ENCODE measurements around the gene TIAM2.

TIAM2 gene

DNA sequence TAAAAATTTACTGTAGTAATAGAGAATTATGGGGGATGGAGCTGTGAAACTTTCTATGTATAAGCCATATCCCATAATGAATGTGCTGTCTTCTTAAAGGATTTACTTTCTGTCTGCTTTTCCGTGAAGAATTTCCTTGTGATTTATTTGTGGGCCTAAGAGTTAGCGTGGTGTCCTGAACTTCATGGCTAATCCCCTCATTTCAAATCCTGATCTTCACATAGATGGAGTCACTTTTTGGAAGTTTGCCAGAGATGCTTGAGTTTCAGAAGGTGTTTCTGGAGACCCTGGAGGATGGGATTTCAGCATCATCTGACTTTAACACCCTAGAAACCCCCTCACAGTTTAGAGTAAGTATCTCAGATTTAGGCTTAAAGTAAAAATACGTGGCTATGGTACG, 249.3 kb downstream of the TIAM2 start:
- DNase-seq: no peak

DNA sequence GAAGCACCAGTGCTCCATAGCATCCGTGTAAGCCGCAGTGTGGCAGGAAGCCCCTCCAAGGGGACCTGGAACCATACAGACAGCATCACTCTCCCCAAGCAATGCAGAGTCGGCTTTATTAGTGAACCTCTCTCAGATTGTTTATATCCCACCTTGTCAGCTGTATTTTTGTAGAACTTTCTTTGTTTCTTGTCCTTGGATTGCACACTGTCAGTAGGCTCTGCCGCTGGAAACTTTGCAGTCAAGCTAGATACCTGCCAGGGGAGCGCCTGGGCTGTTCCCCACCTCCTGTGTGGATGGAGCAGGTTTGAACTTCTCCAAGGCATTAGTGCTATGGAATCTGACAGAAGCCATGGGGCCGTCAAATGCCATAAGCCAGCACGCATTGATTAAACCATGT, 250.1 kb downstream of the TIAM2 start:
- DNase-seq: peak; percentile 18

DNA sequence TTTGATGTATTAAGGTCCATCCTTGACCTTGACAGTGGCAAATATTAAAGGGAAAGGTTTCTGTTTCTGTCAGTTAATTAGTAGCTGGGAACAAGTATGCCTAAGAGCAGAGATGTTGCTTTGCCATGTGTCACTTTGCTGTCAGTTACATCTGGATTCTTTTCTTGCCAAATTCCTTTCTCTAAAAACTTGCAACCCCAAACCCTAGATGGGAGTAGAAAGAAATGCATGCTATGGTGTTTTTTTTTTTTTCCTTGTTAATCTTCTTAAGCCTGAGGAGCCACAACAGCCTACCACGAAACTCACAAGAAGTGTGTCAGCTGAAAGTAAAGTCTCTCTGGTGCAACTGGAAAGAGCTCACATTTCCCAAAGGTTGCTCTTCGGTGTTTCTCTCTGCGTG, 250.7 kb downstream of the TIAM2 start:
- no peak for DNase-seq

DNA sequence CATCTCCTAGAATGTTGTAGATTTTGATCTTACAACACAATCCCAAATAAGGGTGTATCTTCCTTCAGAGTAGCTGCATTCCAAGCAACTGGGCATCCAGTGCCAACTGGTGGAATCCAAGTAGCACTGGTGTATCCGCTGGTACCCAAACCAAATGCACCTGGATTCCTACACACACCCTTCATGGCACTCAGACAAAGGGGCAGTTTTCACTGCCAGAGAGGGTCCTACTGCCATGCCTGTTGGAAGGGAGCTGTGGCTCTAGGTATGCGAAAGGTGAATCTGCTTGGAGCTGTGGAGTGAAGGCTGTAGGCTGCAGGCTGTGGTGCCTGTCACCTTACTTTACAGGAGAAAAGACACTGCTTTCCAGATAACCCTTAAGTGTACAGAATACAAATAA, 251.7 kb downstream of the TIAM2 start:
- DNase-seq: no peak

DNA sequence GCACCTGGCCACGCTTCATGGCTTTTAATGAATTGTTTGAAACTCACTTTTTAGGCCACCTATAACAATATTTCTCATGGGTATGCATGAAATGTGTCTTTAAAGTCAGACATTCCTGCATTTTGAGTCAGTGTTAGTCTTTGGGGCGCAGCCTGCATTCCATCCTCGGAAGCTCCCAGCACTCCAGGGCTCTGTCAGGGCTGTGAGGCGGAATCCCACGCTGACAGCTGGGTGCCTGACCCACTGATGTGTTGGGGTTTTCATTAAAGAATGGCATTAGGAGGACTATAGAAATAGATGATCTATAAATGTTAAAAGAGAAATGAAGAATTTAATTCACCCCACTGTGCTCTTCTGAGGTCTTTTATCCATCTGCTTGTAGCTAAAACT, 252.5 kb downstream of the TIAM2 start:
- no peak for DNase-seq

GRCh38 chr6:155248008-155249001, 253.2 kb downstream of the TIAM2 start:
- peak; percentile 48 for DNase-seq

GRCh38 chr6:155250701-155251381, 255.7 kb downstream of the TIAM2 start:
- DNase-seq: no peak

GRCh38 chr6:155252581-155252980, 257.5 kb downstream of the TIAM2 start:
- no peak for DNase-seq

GRCh38 chr6:155253337-155253736, 258.2 kb downstream of the TIAM2 start:
- DNase-seq: no peak

- DNase-seq: no peak
These were observed 259.0 kb downstream of the TIAM2 start for GRCh38 chr6:155254139-155254538.

GRCh38 chr6:155256122-155256795, 261.1 kb downstream of the TIAM2 start:
- no peak for DNase-seq

- no peak for DNase-seq
These were observed 262.7 kb downstream of the TIAM2 start for GRCh38 chr6:155257796-155258195.

- no peak for DNase-seq
These were observed 264.1 kb downstream of the TIAM2 start for GRCh38 chr6:155259204-155259603.

GRCh38 chr6:155259897-155260296, 264.8 kb downstream of the TIAM2 start:
- DNase-seq: no peak

- no peak for DNase-seq
These were observed 265.6 kb downstream of the TIAM2 start for GRCh38 chr6:155260686-155261085.

DNA sequence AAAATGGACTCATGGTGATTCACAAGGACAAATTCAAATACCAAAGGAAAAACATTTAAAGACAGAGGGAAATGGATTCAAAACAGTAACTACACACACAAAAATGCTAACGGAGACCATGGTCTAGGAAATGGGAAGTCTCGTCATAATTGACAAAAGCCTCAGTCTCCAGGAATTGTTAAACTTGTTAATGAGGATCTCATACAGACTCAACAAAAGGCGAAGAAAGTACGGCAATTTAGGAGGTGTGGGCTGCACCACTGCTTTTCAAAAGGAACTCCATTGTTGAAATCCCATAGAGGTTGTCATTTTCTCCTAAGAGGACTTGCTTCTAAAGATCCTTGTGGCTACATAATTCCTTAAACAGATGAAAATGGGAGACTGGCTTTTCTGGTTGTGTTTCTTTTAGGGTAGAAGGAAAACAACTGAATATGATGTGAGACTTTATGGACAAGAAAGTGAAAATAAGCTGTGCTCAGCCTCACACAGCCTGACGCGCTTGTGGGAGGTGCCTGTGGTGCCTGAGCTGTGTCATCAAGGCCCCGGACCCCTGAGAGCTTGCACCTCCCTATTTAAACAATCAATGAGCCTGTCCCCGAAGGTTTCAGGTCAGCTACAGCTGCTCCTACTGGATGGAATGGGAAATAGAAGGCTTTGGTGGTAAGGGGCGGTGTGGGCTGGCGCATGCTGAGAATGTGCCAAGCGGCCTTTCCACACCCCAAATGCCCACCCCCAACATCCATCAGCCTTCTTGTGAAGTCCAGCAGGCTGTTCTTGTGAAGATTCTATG, 266.2 kb downstream of the TIAM2 start:
- DNase-seq: no peak

DNA sequence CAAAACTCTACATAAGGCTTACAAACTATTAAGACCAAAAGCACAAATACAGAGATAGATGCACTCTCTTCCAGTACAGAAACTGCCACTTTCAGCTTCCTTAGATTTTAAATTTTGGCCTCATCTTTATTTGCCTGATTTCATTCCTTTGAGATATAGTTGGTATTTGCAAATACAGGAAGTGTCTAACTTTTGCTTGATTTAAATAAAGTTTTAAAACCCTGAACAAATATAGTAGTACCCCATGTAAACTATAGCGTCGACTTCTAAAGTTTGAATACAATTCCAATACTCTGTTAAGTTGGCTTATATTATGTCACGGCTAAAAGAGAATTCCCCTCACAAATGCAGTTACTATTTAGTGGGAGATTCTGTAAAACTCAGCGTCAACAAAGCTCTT, 267.5 kb downstream of the TIAM2 start:
- DNase-seq: no peak

DNA sequence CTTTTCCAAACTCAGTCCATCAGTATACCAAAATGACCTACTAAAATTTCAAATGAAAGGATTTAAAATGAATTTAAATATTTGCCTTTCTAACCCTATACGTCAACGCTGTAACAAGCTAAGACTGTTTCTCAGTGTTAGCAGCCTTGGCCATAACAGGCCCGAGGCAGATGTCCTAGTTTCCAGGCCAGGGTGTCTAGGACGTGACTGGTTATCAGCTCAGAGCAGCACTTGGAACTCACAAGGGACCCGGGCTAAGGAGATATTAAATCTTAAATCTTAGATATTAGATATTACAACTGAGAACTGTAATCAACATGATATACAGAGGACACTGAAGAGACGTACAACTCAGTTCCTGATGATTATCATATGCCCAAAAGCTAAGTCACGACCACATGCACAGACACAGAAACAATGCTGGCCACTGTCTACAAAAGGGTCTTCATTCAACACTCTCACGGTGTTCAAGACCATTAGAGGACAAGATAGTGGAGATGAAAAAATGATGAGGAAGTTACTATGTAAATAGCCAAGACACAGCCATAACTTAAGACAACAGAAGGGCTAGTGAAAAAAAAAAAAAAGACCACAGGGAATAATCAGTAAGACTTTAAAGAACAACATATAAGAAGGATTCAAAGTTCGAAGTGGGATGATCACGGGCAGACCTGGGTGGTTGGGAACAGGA, 268.4 kb downstream of the TIAM2 start, which contains the start of gene CLDN20:
TSS of gene CLDN20 (plus strand) at position 641 of the 691 bp plus-strand sequence. CDS start 11,707 bp downstream, outside the sequence.
- DNase-seq: no peak

GRCh38 chr6:155264693-155265320, 269.7 kb downstream of the TIAM2 start:
- DNase-seq: no peak

DNA sequence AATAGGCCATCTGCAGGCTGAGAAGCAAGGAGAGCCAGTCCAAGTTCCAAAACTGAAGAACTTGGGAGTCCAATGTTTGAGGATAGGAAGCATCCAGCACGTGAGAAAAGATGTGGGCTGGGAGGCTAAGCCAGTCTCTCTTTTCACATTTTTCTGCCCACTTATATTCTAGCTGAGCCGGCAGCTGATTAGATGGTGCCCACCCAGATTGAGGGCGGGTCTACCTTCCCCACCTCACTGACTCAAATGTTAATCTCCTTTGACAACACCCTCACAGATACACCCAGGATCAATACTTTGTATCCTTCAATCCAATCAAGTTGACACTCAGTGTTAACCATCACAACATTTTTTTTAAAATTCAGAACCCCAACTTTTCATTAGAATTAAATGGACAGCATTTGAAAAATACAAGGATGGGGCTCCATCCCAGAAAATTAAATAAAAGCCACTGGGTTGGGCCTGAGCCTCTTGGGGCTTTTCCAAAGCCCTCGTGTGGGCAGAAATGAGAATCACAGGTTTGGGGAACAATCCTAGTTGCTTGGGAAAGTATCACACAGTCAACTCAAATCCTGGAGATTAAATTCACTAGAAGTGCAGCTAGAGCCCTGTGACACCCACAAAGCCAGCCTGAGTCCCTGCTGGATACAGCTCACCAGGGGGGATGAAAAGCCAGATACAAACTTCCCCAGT, 270.9 kb downstream of the TIAM2 start:
- DNase-seq: no peak

DNA sequence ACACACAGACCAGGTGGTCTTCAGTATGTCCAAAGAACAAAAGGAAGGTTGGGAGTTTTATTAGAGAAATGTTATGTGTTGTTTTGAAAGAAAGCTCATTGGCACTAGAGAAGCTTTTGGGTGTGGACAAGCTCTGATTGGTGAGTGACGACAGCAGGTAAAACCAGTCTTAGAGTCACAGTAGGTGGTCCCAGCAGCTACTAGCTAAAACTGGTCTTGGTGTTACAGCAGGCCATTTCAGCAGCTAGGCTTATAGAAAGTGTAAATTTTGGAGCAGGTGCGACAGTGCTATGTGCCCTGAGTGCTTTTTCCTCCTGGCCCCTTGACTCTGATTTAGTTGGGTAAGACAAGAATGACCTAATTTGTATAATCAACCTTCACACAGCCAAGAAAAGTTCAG, 272.3 kb downstream of the TIAM2 start:
- DNase-seq: no peak
